ENCODE measurements around the gene IPO13.

DNA sequence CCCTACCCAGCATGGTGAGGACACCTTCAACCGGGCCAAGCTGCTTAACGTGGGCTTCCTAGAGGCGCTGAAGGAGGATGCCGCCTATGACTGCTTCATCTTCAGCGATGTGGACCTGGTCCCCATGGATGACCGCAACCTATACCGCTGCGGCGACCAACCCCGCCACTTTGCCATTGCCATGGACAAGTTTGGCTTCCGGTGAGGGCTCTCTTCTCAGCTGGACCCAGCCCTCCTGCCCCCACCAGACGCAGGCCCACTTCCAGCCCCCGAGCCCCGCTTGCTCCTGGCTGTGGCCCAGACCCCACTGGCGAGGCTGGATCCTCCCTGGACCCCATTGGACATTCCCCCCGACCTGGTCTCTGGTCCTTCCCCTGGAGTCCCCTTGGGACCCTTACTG, 38.1 kb downstream of the IPO13 start:
- TF ChIP-seq CTCF (IDR thresholded peaks at IDR 0.05): no peak
- TF ChIP-seq POLR2A (IDR thresholded peaks at IDR 0.05): no peak

All from esophagus squamous epithelium (tissue), 4 donors.